A549 (cell line): ENCODE results near the gene CLEC16A. TPM values are rescaled to one million over a fixed set of nuclear protein-coding genes. Genes with fewer than 3 reads are reported as not detected.

Experiments
- ATAC-seq, 2 experiments: fragments of 200-7000 bp in 1 of 2; fragments of >200 bp in 1 of 2; cut with Nextera tagmentation in 1 of 2; cut with Tn5 transposase in 1 of 2; 3 replicates each; pipeline versions ENCODE4 v1.8.0 to v1.9.1; 2018 to 2020; ENCODE audit warnings: mild to moderate bottlenecking in 1 of 2, moderate library complexity in 1 of 2
- CTCF ChIA-PET: fragments of 300-600 bp; sonication (Branson Sonifier 250); formaldehyde crosslinking; extraction: SDS; loops from one replicate; lab custom pipeline; 2021; ENCODE audit warnings: antibody characterized with exemption, inconsistent platforms; lab: Yijun Ruan, JAX
- POLR2A ChIA-PET: fragments of 350-600 bp; formaldehyde crosslinking; extraction: SDS; loops from one replicate; lab custom pipeline; 2021; ENCODE audit warnings: antibody characterized with exemption, inconsistent platforms; lab: Yijun Ruan, JAX
- DNase-seq, 2 experiments: peaks; one replicate each; pipeline versions ENCODE4 v3.0.0 to v3.0.0-alpha.2; 2011 to 2016; ENCODE audit warnings: low read depth in 1 of 2, low spot score in 1 of 2
- FAIRE-seq: peaks from 2 replicates; lab custom pipeline; 2011; peaks lifted over from hg19 to GRCh38; lab: Jason Lieb, UNC
- H3K27ac ChIP-seq, 2 experiments: fragments of >200 bp; sonication (Bioruptor Twin); formaldehyde crosslinking; 3 replicates each; pipeline ENCODE4 v1.5.1; 2016 to 2017
- H3K4me1 ChIP-seq: fragments of >200 bp; sonication (Bioruptor Twin); formaldehyde crosslinking; 3 replicates; pipeline ENCODE4 v1.6.1; 2016
- H3K4me2 ChIP-seq: fragments of >200 bp; sonication (Bioruptor Twin); formaldehyde crosslinking; 3 replicates; pipeline ENCODE4 v1.6.1; 2016
- H3K4me3 ChIP-seq: fragments of >200 bp; sonication (Bioruptor Twin); formaldehyde crosslinking; 3 replicates; pipeline ENCODE4 v1.5.1; 2016
- H3K9me3 ChIP-seq: fragments of >200 bp; sonication (Bioruptor Twin); formaldehyde crosslinking; 3 replicates; pipeline ENCODE4 v1.6.1; 2016
- BHLHE40 ChIP-seq: IDR thresholded peaks from 2 replicates; pipeline ENCODE4 v1.6.1; 2012; ENCODE audit warnings: low read depth, low read length, inconsistent platforms
- CBX8 ChIP-seq: fragments of 200-600 bp; sonication (generic); IDR thresholded peaks from 2 replicates; pipeline ENCODE4 v1.6.1; 2016
- CEBPB ChIP-seq, 2 experiments: fragments of >200 bp in 1 of 2; sonication (Bioruptor Twin) in 1 of 2; formaldehyde crosslinking in 1 of 2; IDR thresholded peaks; 2 replicates each; pipeline ENCODE4 v1.6.1; 2012 to 2016
- CHD2 ChIP-seq: fragments of 150-350 bp; IDR thresholded peaks from 2 replicates; pipeline ENCODE4 v1.6.1; 2014; ENCODE audit warnings: low read length; ENCODE audit not compliant: partially characterized antibody
- EHMT2 ChIP-seq: fragments of 200-600 bp; sonication (generic); IDR thresholded peaks from 2 replicates; pipeline ENCODE4 v1.6.1; 2016; ENCODE audit warnings: antibody characterized with exemption, low read depth, mild to moderate bottlenecking, moderate library complexity
- ESRRA ChIP-seq: fragments of 150-350 bp; IDR thresholded peaks from 2 replicates; pipeline ENCODE4 v1.6.1; 2014; ENCODE audit warnings: mild to moderate bottlenecking, low read length, borderline replicate concordance
- FOSB ChIP-seq: fragments of 250-450 bp; sonication (Bioruptor Pico); IDR thresholded peaks from 2 replicates; pipeline ENCODE4 v1.5.0; 2020; ENCODE audit warnings: mild to moderate bottlenecking, moderate library complexity
- FOXS1 ChIP-seq: fragments of 250-450 bp; sonication (Bioruptor Pico); IDR thresholded peaks from 2 replicates; pipeline ENCODE4 v1.5.0; 2020; ENCODE audit warnings: mild to moderate bottlenecking, moderate library complexity
- GATA3 ChIP-seq: IDR thresholded peaks from 2 replicates; pipeline ENCODE4 v1.6.1; 2012; ENCODE audit warnings: borderline replicate concordance
- HDAC2 ChIP-seq: fragments of 200-600 bp; sonication (generic); IDR thresholded peaks from 2 replicates; pipeline ENCODE4 v1.6.1; 2016
- HEYL ChIP-seq: fragments of 250-450 bp; sonication (Bioruptor Pico); IDR thresholded peaks from 2 replicates; pipeline ENCODE4 v1.8.0; 2021; ENCODE audit warnings: mild to moderate bottlenecking, moderate library complexity
- HOXA7 ChIP-seq: fragments of 250-450 bp; sonication (Bioruptor Pico); IDR thresholded peaks from 2 replicates; pipeline ENCODE4 v1.5.0; 2020; ENCODE audit warnings: mild to moderate bottlenecking, moderate library complexity
- HOXB13 ChIP-seq: fragments of 250-450 bp; sonication (Bioruptor Pico); IDR thresholded peaks from 2 replicates; pipeline ENCODE4 v1.5.0; 2020; ENCODE audit warnings: low read depth, mild to moderate bottlenecking, moderate library complexity
- HOXB5 ChIP-seq: fragments of 250-450 bp; sonication (Bioruptor Pico); IDR thresholded peaks from 2 replicates; pipeline ENCODE4 v1.5.0; 2020; ENCODE audit warnings: mild to moderate bottlenecking, moderate library complexity
- JUN ChIP-seq, 2 experiments: fragments of >200 bp; sonication (Bioruptor Twin); formaldehyde crosslinking; IDR thresholded peaks; 2 replicates in 1 of 2; 3 replicates in 1 of 2; pipeline ENCODE4 v1.6.1; 2016 to 2017
- JUNB ChIP-seq: fragments of >200 bp; sonication (Bioruptor Twin); formaldehyde crosslinking; IDR thresholded peaks from 2 replicates; pipeline ENCODE4 v1.6.1; 2016
- MYC ChIP-seq: IDR thresholded peaks from 2 replicates; pipeline ENCODE4 v1.6.1; 2012; ENCODE audit warnings: mild to moderate bottlenecking, inconsistent platforms, low read length, improper control_type of control experiment, borderline replicate concordance
- RAD21 ChIP-seq, 2 experiments: fragments of >200 bp in 1 of 2; sonication (Bioruptor Twin) in 1 of 2; formaldehyde crosslinking in 1 of 2; IDR thresholded peaks in 1 of 2; conservative IDR thresholded peaks in 1 of 2; 2 replicates in 1 of 2; 3 replicates in 1 of 2; pipeline ENCODE4 v1.6.1; 2012 to 2018; ENCODE audit warnings: inconsistent platforms in 1 of 2
- RARB ChIP-seq: fragments of 250-450 bp; sonication (Bioruptor Pico); IDR thresholded peaks from 2 replicates; pipeline ENCODE4 v1.8.0; 2021; ENCODE audit warnings: mild to moderate bottlenecking, moderate library complexity
- RCOR1 ChIP-seq: fragments of 150-350 bp; IDR thresholded peaks from 2 replicates; pipeline ENCODE4 v1.6.1; 2014; ENCODE audit warnings: antibody characterized with exemption, low read length, low read depth
- ZC3H11A ChIP-seq: fragments of 450-650 bp; IDR thresholded peaks from 2 replicates; pipeline ENCODE4 v1.6.1; 2014; ENCODE audit warnings: antibody characterized with exemption, mild to moderate bottlenecking
- ZNF302 ChIP-seq: fragments of 250-450 bp; sonication (Bioruptor Pico); IDR thresholded peaks from 2 replicates; pipeline ENCODE4 v1.9.0; 2021; ENCODE audit warnings: inconsistent platforms, mild to moderate bottlenecking, moderate library complexity
- ZSCAN20 ChIP-seq: fragments of 250-450 bp; sonication (Bioruptor Pico); IDR thresholded peaks from 2 replicates; pipeline ENCODE4 v1.8.0; 2022; ENCODE audit warnings: mild to moderate bottlenecking, moderate library complexity
- WGBS: methylation state at CpG from one replicate; pipeline ENCODE4 v1.1.6; 2017; ENCODE audit errors: missing lambda C conversion rate; 5-methylcytosine and 5-hydroxymethylcytosine counted together
- polyA plus RNA-seq, 4 experiments: library from polyadenylated mRNA; depleted of rRNA in 3 of 4; stranded (reverse); fragments of >200 nt; fragmentation: RNase III in 1 of 4; extraction: RNeasy Plus Mini Kit Qiagen cat#74134 plus additional on column Dnase treatment in 1 of 4; gene quantifications; 2 replicates in 3 of 4; 3 replicates in 1 of 4; pipeline ENCODE4 v1.2.3, GENCODE V29; 2011 to 2017
- TF ChIP-seq, protein P1 (sequence below): fragments of 250-450 bp; sonication (Bioruptor Pico); IDR thresholded peaks from 2 replicates; pipeline ENCODE4 v1.5.0; 2020; ENCODE audit warnings: low read depth, mild to moderate bottlenecking, moderate library complexity
- TF ChIP-seq, protein P2 (sequence below): IDR thresholded peaks from 2 replicates; pipeline ENCODE4 v1.6.1; 2012
- TF ChIP-seq, protein P3 (sequence below): IDR thresholded peaks from 2 replicates; pipeline ENCODE4 v1.6.1; 2012
- TF ChIP-seq, protein P4 (sequence below): fragments of >200 bp; sonication (Bioruptor Twin); formaldehyde crosslinking; IDR thresholded peaks from 3 replicates; pipeline ENCODE4 v1.5.1; 2016
- TF ChIP-seq, protein P5 (sequence below): IDR thresholded peaks from 2 replicates; pipeline ENCODE4 v1.6.1; 2012; ENCODE audit warnings: low read depth, borderline replicate concordance

The CLEC16A gene
- polyA plus RNA-seq, 2 of the 4 experiments (the other 2 are of a cell fraction) = 8.3 to 10.4 TPM

DNA sequence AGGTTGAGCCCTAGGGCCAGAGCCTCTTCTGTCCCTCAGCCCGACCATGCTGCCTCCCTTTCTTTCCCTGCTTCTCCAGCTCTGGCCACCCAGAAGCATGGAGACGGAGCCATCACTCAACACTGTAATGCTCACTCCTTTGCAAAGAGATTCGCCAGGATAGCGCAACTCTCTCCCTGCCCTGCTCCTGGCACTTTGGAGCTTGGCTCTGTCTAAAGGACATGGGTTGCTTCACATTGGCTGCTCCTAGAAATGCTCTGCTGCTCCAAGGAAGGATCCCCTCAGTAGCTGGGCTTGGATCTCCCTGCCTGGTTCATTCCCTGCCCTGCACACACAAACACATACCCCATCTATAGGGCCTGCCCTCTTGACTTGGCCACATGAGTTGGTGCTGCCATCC, 76.0 kb downstream of the CLEC16A start:
- no peak overlapping the region for H3K4me3 ChIP-seq
- ChIA-PET CTCF (no interaction called here), POLR2A (interaction anchor here (0.6 kb wide), 1 partner anchor 236 kb away, joined by 3 read pairs; the partner anchor contains the start of gene SOCS1)
- no peak for ATAC-seq
- DNase-seq = no peak
- H3K4me1 ChIP-seq = peaks cover 23% of the 10 kb centered on the region
- no peak overlapping the region for H3K4me2 ChIP-seq
- H3K27ac ChIP-seq = no peak overlapping the region; a peak in 1 of 6 replicates
- 88% methylated on average over 4 of the region's 4 CpGs for WGBS
- no peak for FAIRE-seq
- no peaks in the 10 kb centered on the region for H3K9me3 ChIP-seq
- TF ChIP-seq ZNF302 (CRISPR knock-in tag) (no peak), FOSB (no peak), MYC (no peak), ESRRA (no peak), BHLHE40 (no peak), ZSCAN20 (CRISPR knock-in tag) (no peak), HDAC2 (no peak), HOXA7 (CRISPR knock-in tag) (no peak), RCOR1 (no peak), GATA3 (no peak), ZC3H11A (no peak), EHMT2 (no peak), CEBPB (IDR thresholded peaks at IDR 0.05) (no peak), JUN (IDR thresholded peaks at IDR 0.05) (no peak), RAD21 (conservative IDR thresholded peaks at IDR 0.05 in 1 of 2, IDR thresholded peaks at IDR 0.05 in 1 of 2) (no peak)
- TF ChIP-seq, protein P1, sequence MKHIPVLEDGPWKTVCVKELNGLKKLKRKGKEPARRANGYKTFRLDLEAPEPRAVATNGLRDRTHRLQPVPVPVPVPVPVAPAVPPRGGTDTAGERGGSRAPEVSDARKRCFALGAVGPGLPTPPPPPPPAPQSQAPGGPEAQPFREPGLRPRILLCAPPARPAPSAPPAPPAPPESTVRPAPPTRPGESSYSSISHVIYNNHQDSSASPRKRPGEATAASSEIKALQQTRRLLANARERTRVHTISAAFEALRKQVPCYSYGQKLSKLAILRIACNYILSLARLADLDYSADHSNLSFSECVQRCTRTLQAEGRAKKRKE (CRISPR knock-in tag) = no peak
- TF ChIP-seq, all 56 proteins: peak for 0

DNA sequence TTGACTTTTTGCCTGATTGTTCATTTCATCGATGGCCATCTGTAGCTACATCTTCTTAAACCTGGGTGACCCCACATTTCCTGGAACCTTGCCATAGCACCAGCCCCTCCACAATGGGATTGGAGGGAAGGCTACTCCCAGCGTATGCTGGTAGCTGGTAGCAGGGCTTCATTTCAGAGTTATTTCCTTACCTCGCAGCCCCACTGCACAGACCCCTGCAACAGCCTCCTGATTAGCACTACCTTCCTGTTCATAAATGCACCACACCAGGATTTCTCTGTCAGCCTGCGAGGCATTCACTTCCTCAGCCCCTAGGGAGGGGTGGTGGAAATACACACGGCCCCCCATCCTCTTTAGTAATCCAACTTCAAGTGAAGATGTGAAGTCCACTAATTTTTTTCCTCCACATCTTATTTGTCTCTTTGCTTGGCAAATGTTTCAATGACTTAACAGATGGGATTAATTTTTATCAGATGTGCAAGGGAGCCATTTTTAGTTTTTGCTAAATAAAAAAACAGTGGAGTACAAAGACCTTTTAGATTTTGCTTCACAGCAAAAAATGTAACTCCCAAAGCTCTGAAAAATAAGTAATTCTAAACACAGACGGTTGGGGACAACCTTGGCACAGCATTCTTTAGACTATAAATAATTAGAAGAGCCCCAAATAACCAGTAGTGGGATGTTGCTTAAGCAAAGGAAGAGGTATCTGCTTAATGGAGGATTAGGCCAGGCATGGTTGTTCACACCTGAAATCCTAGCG, 76.6 kb downstream of the CLEC16A start:
- Histone ChIP-seq H3K27ac (no peak overlapping the region; a peak in 1 of 6 replicates), H3K9me3 (no peaks in the 10 kb centered on the region), H3K4me1 (peaks cover 17% of the 10 kb centered on the region), H3K4me2 (no peak overlapping the region), H3K4me3 (no peak overlapping the region)
- no peak for DNase-seq
- TF ChIP-seq HOXB13 (CRISPR knock-in tag) (no peak), CBX8 (no peak), CHD2 (no peak), FOXS1 (CRISPR knock-in tag) (no peak), RARB (CRISPR knock-in tag) (no peak), HEYL (CRISPR knock-in tag) (no peak), HOXB5 (no peak), JUNB (no peak)
- TF ChIP-seq, protein P2, sequence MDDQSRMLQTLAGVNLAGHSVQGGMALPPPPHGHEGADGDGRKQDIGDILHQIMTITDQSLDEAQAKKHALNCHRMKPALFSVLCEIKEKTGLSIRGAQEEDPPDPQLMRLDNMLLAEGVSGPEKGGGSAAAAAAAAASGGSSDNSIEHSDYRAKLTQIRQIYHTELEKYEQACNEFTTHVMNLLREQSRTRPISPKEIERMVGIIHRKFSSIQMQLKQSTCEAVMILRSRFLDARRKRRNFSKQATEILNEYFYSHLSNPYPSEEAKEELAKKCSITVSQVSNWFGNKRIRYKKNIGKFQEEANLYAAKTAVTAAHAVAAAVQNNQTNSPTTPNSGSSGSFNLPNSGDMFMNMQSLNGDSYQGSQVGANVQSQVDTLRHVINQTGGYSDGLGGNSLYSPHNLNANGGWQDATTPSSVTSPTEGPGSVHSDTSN = no peak
- TF ChIP-seq, protein P3, sequence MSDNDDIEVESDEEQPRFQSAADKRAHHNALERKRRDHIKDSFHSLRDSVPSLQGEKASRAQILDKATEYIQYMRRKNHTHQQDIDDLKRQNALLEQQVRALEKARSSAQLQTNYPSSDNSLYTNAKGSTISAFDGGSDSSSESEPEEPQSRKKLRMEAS = no peak
- TF ChIP-seq, protein P4, sequence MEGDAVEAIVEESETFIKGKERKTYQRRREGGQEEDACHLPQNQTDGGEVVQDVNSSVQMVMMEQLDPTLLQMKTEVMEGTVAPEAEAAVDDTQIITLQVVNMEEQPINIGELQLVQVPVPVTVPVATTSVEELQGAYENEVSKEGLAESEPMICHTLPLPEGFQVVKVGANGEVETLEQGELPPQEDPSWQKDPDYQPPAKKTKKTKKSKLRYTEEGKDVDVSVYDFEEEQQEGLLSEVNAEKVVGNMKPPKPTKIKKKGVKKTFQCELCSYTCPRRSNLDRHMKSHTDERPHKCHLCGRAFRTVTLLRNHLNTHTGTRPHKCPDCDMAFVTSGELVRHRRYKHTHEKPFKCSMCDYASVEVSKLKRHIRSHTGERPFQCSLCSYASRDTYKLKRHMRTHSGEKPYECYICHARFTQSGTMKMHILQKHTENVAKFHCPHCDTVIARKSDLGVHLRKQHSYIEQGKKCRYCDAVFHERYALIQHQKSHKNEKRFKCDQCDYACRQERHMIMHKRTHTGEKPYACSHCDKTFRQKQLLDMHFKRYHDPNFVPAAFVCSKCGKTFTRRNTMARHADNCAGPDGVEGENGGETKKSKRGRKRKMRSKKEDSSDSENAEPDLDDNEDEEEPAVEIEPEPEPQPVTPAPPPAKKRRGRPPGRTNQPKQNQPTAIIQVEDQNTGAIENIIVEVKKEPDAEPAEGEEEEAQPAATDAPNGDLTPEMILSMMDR = no peak
- TF ChIP-seq, protein P5, sequence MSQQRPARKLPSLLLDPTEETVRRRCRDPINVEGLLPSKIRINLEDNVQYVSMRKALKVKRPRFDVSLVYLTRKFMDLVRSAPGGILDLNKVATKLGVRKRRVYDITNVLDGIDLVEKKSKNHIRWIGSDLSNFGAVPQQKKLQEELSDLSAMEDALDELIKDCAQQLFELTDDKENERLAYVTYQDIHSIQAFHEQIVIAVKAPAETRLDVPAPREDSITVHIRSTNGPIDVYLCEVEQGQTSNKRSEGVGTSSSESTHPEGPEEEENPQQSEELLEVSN = no peak
- WGBS = 88% methylated on average over 7 of the region's 7 CpGs
- no peak for FAIRE-seq
- POLR2A ChIA-PET = interaction anchor here (0.6 kb wide), 1 partner anchor 235 kb away, joined by 3 read pairs; the partner anchor contains the start of gene SOCS1
- no peak for ATAC-seq
- CTCF ChIA-PET = no interaction called here
